ENCODE data around the gene CABLES2.

Gene CABLES2

GRCh38 chr20:62348604-62349003 is 58.5 kb downstream of the CABLES2 start:
- H3K79me2 ChIP-seq (ENCODE audit: insufficient read depth, low read length) = no peaks in the 10 kb centered on the region
- H3K36me3 ChIP-seq (ENCODE audit: insufficient read depth, low read length) = no peaks in the 10 kb centered on the region; the same call in 1 of the 2 replicates
- no peaks in the 10 kb centered on the region for H3K9me3 ChIP-seq (ENCODE audit: low read length)
- H4K20me1 ChIP-seq (ENCODE audit: insufficient read depth, low read length) = no peaks in the 10 kb centered on the region
- no peak overlapping the region for H3K9ac ChIP-seq (ENCODE audit: low read length)
- no peak overlapping the region for H2AFZ ChIP-seq (ENCODE audit: low read length)
- H3K4me1 ChIP-seq (ENCODE audit: insufficient read depth, low read length, severe bottlenecking) = peaks cover 7% of the 10 kb centered on the region
- no peaks in the 10 kb centered on the region for H3K9me2 ChIP-seq (ENCODE audit: low read depth, low read length)
- H3K27me3 ChIP-seq (ENCODE audit: insufficient read depth, low read length) = no peaks in the 10 kb centered on the region; the same call in 1 of the 2 replicates
- H3K4me3 ChIP-seq (ENCODE audit: low read depth, low read length, poor library complexity, severe bottlenecking) = no peak overlapping the region
- TF ChIP-seq EZH2 (IDR thresholded peaks at IDR 0.05; ENCODE audit: borderline replicate concordance, low read length) = no peak
- TF ChIP-seq CTCF (IDR thresholded peaks at IDR 0.05; ENCODE audit: low read length) = no peak
- no peak overlapping the region for H3K4me2 ChIP-seq (ENCODE audit: low read length)
- H3F3A ChIP-seq (ENCODE audit: insufficient read depth, low read length) = no peaks in the 10 kb centered on the region
- no peak overlapping the region for H3K27ac ChIP-seq (ENCODE audit: low read depth, low read length, poor library complexity, severe bottlenecking)

GRCh38 chr20:62347445-62347844 is 59.6 kb downstream of the CABLES2 start:
- H3K27ac ChIP-seq (ENCODE audit: low read depth, low read length, poor library complexity, severe bottlenecking) = no peak overlapping the region

GRCh38 chr20:62347151-62347404 is 60.0 kb downstream of the CABLES2 start:
- H3K9me2 ChIP-seq (ENCODE audit: low read depth, low read length) = no peaks in the 10 kb centered on the region
- H3K4me2 ChIP-seq (ENCODE audit: low read length) = no peak overlapping the region
- H3F3A ChIP-seq (ENCODE audit: insufficient read depth, low read length) = no peaks in the 10 kb centered on the region
- H4K20me1 ChIP-seq (ENCODE audit: insufficient read depth, low read length) = no peaks in the 10 kb centered on the region
- no peak overlapping the region for H3K27ac ChIP-seq (ENCODE audit: low read depth, low read length, poor library complexity, severe bottlenecking)
- H3K36me3 ChIP-seq (ENCODE audit: insufficient read depth, low read length) = no peaks in the 10 kb centered on the region; the same call in 1 of the 2 replicates
- H3K79me2 ChIP-seq (ENCODE audit: insufficient read depth, low read length) = no peaks in the 10 kb centered on the region
- no peak for TF ChIP-seq EZH2 (IDR thresholded peaks at IDR 0.05; ENCODE audit: borderline replicate concordance, low read length)
- no peak for TF ChIP-seq CTCF (IDR thresholded peaks at IDR 0.05; ENCODE audit: low read length)
- H3K27me3 ChIP-seq (ENCODE audit: insufficient read depth, low read length) = no peaks in the 10 kb centered on the region; the same call in 1 of the 2 replicates
- H3K4me3 ChIP-seq (ENCODE audit: low read depth, low read length, poor library complexity, severe bottlenecking) = no peak overlapping the region
- H2AFZ ChIP-seq (ENCODE audit: low read length) = no peak overlapping the region
- H3K9me3 ChIP-seq (ENCODE audit: low read length) = no peaks in the 10 kb centered on the region
- H3K9ac ChIP-seq (ENCODE audit: low read length) = no peak overlapping the region
- peaks cover 16% of the 10 kb centered on the region for H3K4me1 ChIP-seq (ENCODE audit: insufficient read depth, low read length, severe bottlenecking)

More at GRCh38 chr20:62347445-62347844, 59.6 kb downstream of the CABLES2 start:
- Histone ChIP-seq H3K4me2 (ENCODE audit: low read length) (no peak overlapping the region), H4K20me1 (ENCODE audit: insufficient read depth, low read length) (no peaks in the 10 kb centered on the region), H3K27me3 (ENCODE audit: insufficient read depth, low read length) (no peaks in the 10 kb centered on the region; the same call in 1 of the 2 replicates), H3F3A (ENCODE audit: insufficient read depth, low read length) (no peaks in the 10 kb centered on the region), H3K36me3 (ENCODE audit: insufficient read depth, low read length) (no peaks in the 10 kb centered on the region; the same call in 1 of the 2 replicates), H3K4me3 (ENCODE audit: low read depth, low read length, poor library complexity, severe bottlenecking) (no peak overlapping the region), H2AFZ (ENCODE audit: low read length) (no peak overlapping the region), H3K4me1 (ENCODE audit: insufficient read depth, low read length, severe bottlenecking) (peaks cover 16% of the 10 kb centered on the region), H3K79me2 (ENCODE audit: insufficient read depth, low read length) (no peaks in the 10 kb centered on the region), H3K9me3 (ENCODE audit: low read length) (no peaks in the 10 kb centered on the region), H3K9ac (ENCODE audit: low read length) (no peak overlapping the region), H3K9me2 (ENCODE audit: low read depth, low read length) (no peaks in the 10 kb centered on the region)
- TF ChIP-seq EZH2 (IDR thresholded peaks at IDR 0.05; ENCODE audit: borderline replicate concordance, low read length) (no peak), CTCF (IDR thresholded peaks at IDR 0.05; ENCODE audit: low read length) (no peak)

Measured in OCI-LY1 (cell line).